Activated CD8-positive, alpha-beta memory T cell treated with anti-CD3 and anti-CD28 coated beads for 36 hours (primary cell): ENCODE measurements around the gene DNAJC16. TPM values are rescaled to one million over a fixed set of nuclear protein-coding genes. Genes with fewer than 3 reads are reported as not detected.

Source experiments
- total RNA-seq, 2 experiments: library from RNA; stranded (reverse); gene quantifications; one replicate each; pipeline ENCODE4 v1.2.3, GENCODE V29; 2021

The DNAJC16 gene
- total RNA-seq, 2 experiments from 2014 or later, result 17.1 to 17.4 TPM

Other genes starting within 250 kb of the DNAJC16 start
- gene EFHD2, start 117.0 kb upstream of the DNAJC16 start, total RNA-seq, result 10 to 100 TPM; 66.8 to 67.5 TPM
- not detected for gene CTRC, start 88.4 kb upstream of the DNAJC16 start, total RNA-seq
- gene CELA2A, start 70.1 kb upstream of the DNAJC16 start, total RNA-seq, result not detected
- not detected for gene CELA2B, start 50.7 kb upstream of the DNAJC16 start, total RNA-seq
- gene CASP9, start 2.6 kb upstream of the DNAJC16 start, total RNA-seq, result 1 to 10 TPM; 8.3 to 9.2 TPM
- 10 to 100 TPM; 19.6 to 20.3 TPM for gene AGMAT, start 58.2 kb downstream of the DNAJC16 start, total RNA-seq
- gene DDI2, start 90.6 kb downstream of the DNAJC16 start, total RNA-seq, result 10 to 100 TPM; 45.2 to 47.1 TPM
- 10 to 100 TPM; 52.0 to 53.8 TPM for gene PLEKHM2, start 157.5 kb downstream of the DNAJC16 start, total RNA-seq
- under 1 TPM; 0.75 to 0.80 TPM for gene SLC25A34, start 209.4 kb downstream of the DNAJC16 start, total RNA-seq
- gene TMEM82, start 215.7 kb downstream of the DNAJC16 start, total RNA-seq, result not detected
- not detected for gene FBLIM1, start 231.9 kb downstream of the DNAJC16 start, total RNA-seq